ENCODE data around the gene BCHE.

- TF ChIP-seq POLR2A (IDR thresholded peaks at IDR 0.05; ENCODE audit: low read depth, low read length) (no peak), POLR2AphosphoS5 (IDR thresholded peaks at IDR 0.05; ENCODE audit: low read depth, low read length) (no peak), TAF1 (IDR thresholded peaks at IDR 0.05; ENCODE audit: borderline replicate concordance, low read depth, low read length) (no peak)
These were observed 51.2 kb downstream of the BCHE start for GRCh38 chr3:165786013-165786412.
